Measurements from ENCODE around the gene FHOD3.

Gene FHOD3

DNA sequence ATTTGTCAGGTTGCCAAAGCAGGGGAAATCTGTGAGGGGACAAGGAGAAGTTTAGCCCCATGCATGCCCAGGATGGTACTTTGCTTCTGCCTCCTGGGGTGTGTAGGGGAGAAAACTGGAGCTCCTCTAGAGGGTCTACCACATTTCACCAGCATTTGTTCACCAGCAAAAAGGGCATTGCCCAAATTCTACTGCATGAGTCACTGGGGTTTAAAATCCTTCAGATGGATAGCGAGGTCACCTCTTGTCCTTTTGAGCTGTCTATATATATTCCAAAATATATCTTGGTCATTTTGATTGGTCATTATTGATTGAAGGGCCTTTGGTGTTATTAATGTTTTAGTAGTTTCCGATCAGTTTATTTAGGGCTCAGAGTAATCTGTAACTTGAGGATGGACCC, 18.7 kb downstream of the FHOD3 start:
- Histone ChIP-seq H3K27ac (replicated peaks) (no peak overlapping the region), H3K27me3 (ENCODE audit: insufficient read depth, poor library complexity, severe bottlenecking) (no peaks in the 10 kb centered on the region), H3K4me3 (replicated peaks; ENCODE audit: insufficient read depth, low read length) (no peak overlapping the region)
- DNase-seq (ENCODE audit: low read depth in 1 of 2, low spot score in 1 of 2), result no peak
- TF ChIP-seq GABPA (IDR thresholded peaks at IDR 0.05; ENCODE audit: low read depth) (no peak), POLR2AphosphoS5 (IDR thresholded peaks at IDR 0.05; ENCODE audit: low read depth) (no peak), SPI1 (IDR thresholded peaks at IDR 0.05; ENCODE audit: borderline replicate concordance, low read depth) (no peak)
- TF ChIP-seq, protein P1, sequence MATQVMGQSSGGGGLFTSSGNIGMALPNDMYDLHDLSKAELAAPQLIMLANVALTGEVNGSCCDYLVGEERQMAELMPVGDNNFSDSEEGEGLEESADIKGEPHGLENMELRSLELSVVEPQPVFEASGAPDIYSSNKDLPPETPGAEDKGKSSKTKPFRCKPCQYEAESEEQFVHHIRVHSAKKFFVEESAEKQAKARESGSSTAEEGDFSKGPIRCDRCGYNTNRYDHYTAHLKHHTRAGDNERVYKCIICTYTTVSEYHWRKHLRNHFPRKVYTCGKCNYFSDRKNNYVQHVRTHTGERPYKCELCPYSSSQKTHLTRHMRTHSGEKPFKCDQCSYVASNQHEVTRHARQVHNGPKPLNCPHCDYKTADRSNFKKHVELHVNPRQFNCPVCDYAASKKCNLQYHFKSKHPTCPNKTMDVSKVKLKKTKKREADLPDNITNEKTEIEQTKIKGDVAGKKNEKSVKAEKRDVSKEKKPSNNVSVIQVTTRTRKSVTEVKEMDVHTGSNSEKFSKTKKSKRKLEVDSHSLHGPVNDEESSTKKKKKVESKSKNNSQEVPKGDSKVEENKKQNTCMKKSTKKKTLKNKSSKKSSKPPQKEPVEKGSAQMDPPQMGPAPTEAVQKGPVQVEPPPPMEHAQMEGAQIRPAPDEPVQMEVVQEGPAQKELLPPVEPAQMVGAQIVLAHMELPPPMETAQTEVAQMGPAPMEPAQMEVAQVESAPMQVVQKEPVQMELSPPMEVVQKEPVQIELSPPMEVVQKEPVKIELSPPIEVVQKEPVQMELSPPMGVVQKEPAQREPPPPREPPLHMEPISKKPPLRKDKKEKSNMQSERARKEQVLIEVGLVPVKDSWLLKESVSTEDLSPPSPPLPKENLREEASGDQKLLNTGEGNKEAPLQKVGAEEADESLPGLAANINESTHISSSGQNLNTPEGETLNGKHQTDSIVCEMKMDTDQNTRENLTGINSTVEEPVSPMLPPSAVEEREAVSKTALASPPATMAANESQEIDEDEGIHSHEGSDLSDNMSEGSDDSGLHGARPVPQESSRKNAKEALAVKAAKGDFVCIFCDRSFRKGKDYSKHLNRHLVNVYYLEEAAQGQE (IDR thresholded peaks at IDR 0.05; ENCODE audit: insufficient replicate concordance, low read depth), result no peak
- TF ChIP-seq, protein P2, sequence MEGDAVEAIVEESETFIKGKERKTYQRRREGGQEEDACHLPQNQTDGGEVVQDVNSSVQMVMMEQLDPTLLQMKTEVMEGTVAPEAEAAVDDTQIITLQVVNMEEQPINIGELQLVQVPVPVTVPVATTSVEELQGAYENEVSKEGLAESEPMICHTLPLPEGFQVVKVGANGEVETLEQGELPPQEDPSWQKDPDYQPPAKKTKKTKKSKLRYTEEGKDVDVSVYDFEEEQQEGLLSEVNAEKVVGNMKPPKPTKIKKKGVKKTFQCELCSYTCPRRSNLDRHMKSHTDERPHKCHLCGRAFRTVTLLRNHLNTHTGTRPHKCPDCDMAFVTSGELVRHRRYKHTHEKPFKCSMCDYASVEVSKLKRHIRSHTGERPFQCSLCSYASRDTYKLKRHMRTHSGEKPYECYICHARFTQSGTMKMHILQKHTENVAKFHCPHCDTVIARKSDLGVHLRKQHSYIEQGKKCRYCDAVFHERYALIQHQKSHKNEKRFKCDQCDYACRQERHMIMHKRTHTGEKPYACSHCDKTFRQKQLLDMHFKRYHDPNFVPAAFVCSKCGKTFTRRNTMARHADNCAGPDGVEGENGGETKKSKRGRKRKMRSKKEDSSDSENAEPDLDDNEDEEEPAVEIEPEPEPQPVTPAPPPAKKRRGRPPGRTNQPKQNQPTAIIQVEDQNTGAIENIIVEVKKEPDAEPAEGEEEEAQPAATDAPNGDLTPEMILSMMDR (IDR thresholded peaks at IDR 0.05; ENCODE audit: insufficient read depth, low read length), result no peak

DNA sequence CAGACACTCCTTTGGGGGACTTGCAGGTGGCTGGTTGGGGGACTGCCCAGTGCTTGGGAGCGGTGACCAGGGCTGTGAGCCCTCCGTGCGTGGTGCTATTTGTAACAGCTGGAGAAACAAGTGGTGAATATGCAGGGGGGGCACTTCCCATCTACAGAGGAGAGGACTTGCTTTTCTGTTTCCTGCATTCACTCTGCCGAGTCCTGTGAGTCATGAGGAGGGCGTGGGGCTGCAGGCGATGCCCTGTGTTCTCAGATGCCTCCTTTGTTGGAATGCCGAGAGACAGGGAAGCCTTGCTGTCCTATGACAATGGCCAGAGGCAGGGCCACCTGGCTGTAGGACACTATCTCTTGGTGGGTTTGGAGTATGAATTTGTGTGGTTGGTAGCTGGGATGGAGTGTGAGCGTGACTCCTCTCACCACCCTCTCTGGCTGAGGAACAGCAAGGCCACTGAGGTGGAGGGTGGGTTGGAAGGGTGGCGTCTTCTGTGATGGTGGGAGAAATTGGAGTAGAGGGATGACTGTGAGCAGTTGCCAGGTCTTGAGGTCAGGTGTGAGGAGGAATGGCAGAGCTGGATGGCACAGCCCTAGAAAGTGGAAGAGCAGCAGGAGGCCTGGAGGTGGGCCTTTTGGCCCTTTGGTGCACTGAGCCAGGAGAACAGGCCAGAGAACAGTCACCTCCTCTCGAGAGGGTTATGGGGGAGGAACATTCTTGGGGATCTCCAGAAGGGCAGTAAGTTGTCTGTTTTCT, 24.3 kb downstream of the FHOD3 start:
- TF ChIP-seq, protein P2 (IDR thresholded peaks at IDR 0.05; ENCODE audit: insufficient read depth, low read length), result no peak
- TF ChIP-seq GABPA (IDR thresholded peaks at IDR 0.05; ENCODE audit: low read depth), result no peak
- TF ChIP-seq POLR2AphosphoS5 (IDR thresholded peaks at IDR 0.05; ENCODE audit: low read depth), result no peak
- TF ChIP-seq SPI1 (IDR thresholded peaks at IDR 0.05; ENCODE audit: borderline replicate concordance, low read depth), result no peak
- no peak overlapping the region for H3K4me3 ChIP-seq (replicated peaks; ENCODE audit: insufficient read depth, low read length)
- no peak overlapping the region for H3K27ac ChIP-seq (replicated peaks)
- DNase-seq (ENCODE audit: low read depth in 1 of 2, low spot score in 1 of 2), result no peak
- no peaks in the 10 kb centered on the region for H3K27me3 ChIP-seq (ENCODE audit: insufficient read depth, poor library complexity, severe bottlenecking)

DNA sequence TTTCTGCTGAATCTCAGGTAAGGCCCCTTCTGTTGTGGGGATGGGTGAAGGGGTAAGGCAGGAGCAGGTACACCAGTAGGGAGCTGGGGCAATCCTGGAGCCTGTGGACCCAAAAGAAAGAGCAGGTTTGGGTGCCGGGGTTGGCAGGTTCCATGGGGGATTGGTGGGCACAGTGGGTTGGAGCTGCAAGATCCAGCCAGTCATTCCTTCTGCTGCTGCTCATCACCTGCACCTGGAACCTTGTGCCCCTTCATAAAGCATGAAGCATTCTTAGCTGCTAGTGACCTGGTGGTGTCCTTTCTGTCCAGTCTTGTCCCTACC, 24.9 kb downstream of the FHOD3 start:
- DNase-seq (ENCODE audit: low read depth in 1 of 2, low spot score in 1 of 2), result no peak
- no peak overlapping the region for H3K27ac ChIP-seq (replicated peaks)
- no peaks in the 10 kb centered on the region for H3K27me3 ChIP-seq (ENCODE audit: insufficient read depth, poor library complexity, severe bottlenecking)
- no peak for TF ChIP-seq SPI1 (IDR thresholded peaks at IDR 0.05; ENCODE audit: borderline replicate concordance, low read depth)
- TF ChIP-seq, protein P2 (IDR thresholded peaks at IDR 0.05; ENCODE audit: insufficient read depth, low read length), result no peak
- TF ChIP-seq, protein P1 (IDR thresholded peaks at IDR 0.05; ENCODE audit: insufficient replicate concordance, low read depth), result no peak
- TF ChIP-seq GABPA (IDR thresholded peaks at IDR 0.05; ENCODE audit: low read depth), result no peak
- TF ChIP-seq POLR2AphosphoS5 (IDR thresholded peaks at IDR 0.05; ENCODE audit: low read depth), result no peak
- H3K4me3 ChIP-seq (replicated peaks; ENCODE audit: insufficient read depth, low read length), result no peak overlapping the region

DNA sequence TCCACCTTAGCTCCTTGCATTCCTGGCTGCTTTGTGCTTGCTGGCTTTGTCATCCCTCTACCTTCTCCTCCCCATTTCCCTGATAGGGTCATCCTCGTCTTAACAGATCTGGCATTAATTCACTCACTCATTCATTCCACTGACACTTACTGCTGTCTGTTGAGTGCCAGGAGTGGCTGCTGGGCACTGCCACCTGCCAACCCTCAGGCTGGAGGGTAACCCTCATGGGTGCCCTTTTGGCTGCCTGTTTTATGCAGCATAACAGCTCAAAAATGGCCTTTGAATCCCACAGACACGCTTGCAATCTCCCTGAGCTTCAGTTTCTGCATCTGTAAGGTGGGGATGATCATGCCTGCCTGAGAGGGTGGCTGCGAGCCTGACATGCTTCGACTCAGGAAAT, 25.2 kb downstream of the FHOD3 start:
- no peaks in the 10 kb centered on the region for H3K27me3 ChIP-seq (ENCODE audit: insufficient read depth, poor library complexity, severe bottlenecking)
- TF ChIP-seq SPI1 (IDR thresholded peaks at IDR 0.05; ENCODE audit: borderline replicate concordance, low read depth) (no peak), POLR2AphosphoS5 (IDR thresholded peaks at IDR 0.05; ENCODE audit: low read depth) (no peak), GABPA (IDR thresholded peaks at IDR 0.05; ENCODE audit: low read depth) (no peak)
- TF ChIP-seq, protein P1 (IDR thresholded peaks at IDR 0.05; ENCODE audit: insufficient replicate concordance, low read depth), result no peak
- TF ChIP-seq, protein P2 (IDR thresholded peaks at IDR 0.05; ENCODE audit: insufficient read depth, low read length), result no peak
- no peak overlapping the region for H3K27ac ChIP-seq (replicated peaks)
- H3K4me3 ChIP-seq (replicated peaks; ENCODE audit: insufficient read depth, low read length), result no peak overlapping the region
- DNase-seq (ENCODE audit: low read depth in 1 of 2, low spot score in 1 of 2), result no peak
